ENCODE results near the gene FUBP3.

- TF ChIP-seq, protein P1, sequence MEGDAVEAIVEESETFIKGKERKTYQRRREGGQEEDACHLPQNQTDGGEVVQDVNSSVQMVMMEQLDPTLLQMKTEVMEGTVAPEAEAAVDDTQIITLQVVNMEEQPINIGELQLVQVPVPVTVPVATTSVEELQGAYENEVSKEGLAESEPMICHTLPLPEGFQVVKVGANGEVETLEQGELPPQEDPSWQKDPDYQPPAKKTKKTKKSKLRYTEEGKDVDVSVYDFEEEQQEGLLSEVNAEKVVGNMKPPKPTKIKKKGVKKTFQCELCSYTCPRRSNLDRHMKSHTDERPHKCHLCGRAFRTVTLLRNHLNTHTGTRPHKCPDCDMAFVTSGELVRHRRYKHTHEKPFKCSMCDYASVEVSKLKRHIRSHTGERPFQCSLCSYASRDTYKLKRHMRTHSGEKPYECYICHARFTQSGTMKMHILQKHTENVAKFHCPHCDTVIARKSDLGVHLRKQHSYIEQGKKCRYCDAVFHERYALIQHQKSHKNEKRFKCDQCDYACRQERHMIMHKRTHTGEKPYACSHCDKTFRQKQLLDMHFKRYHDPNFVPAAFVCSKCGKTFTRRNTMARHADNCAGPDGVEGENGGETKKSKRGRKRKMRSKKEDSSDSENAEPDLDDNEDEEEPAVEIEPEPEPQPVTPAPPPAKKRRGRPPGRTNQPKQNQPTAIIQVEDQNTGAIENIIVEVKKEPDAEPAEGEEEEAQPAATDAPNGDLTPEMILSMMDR (IDR thresholded peaks at IDR 0.05; ENCODE audit: low read length) = no peak
- TF ChIP-seq EZH2phosphoT487 (IDR thresholded peaks at IDR 0.05; ENCODE audit: low read length) (no peak), EZH2 (optimal IDR thresholded peaks at IDR 0.05; ENCODE audit: low read depth, low read length) (no peak)
Observed at GRCh38 chr9:130608554-130609134, 29.3 kb downstream of the FUBP3 start.

Measured in MM.1S (cell line).